H1 (cell line): Measurements from ENCODE around the gene MBTPS1. TPM values are rescaled to one million over a fixed set of nuclear protein-coding genes. Genes with fewer than 3 reads are reported as not detected.

ENCODE experiments used
- CTCF ChIA-PET: fragments of 300-600 bp; sonication (Branson Sonifier 250); formaldehyde crosslinking; loops from one replicate; lab custom pipeline; 2021; ENCODE audit not compliant: partially characterized antibody; lab: Charles Lee
- POLR2A ChIA-PET: fragments of 300-600 bp; sonication (Branson Sonifier 250); formaldehyde crosslinking; loops from one replicate; lab custom pipeline; 2021; ENCODE audit warnings: inconsistent platforms; ENCODE audit not compliant: partially characterized antibody; lab: Charles Lee
- DNase-seq, 2 experiments: peaks; one replicate each; pipeline versions ENCODE4 v3.0.0 to v3.0.0-alpha.2; 2010 to 2022; ENCODE audit warnings: low spot score in 2 of 2, low read depth in 1 of 2, mixed read lengths in 1 of 2
- FAIRE-seq: peaks from 2 replicates; lab custom pipeline; 2011; peaks lifted over from hg19 to GRCh38; lab: Jason Lieb, UNC
- H2AFZ ChIP-seq: 2 replicates; pipeline ENCODE4 v1.8.1; 2012; ENCODE audit warnings: low read length, inconsistent platforms
- H2AK5ac ChIP-seq: 2 replicates; pipeline ENCODE4 v1.6.1; 2013; ENCODE audit warnings: low read depth, low read length
- H2BK120ac ChIP-seq: replicated peaks from 2 replicates; pipeline ENCODE3; 2013; ENCODE audit warnings: low read depth, low read length, inconsistent platforms
- H2BK12ac ChIP-seq: 2 replicates; pipeline ENCODE4 v1.6.1; 2013; ENCODE audit warnings: low read depth, low read length
- H2BK15ac ChIP-seq: 2 replicates; pipeline ENCODE4 v1.6.1; 2013; ENCODE audit warnings: low read length
- H2BK20ac ChIP-seq: 2 replicates; pipeline ENCODE4 v1.6.1; 2013; ENCODE audit warnings: low read length
- H2BK5ac ChIP-seq: 2 replicates; pipeline ENCODE4 v1.6.1; 2013; ENCODE audit warnings: low read depth, low read length
- H3K14ac ChIP-seq: 2 replicates; pipeline ENCODE4 v1.6.1; 2013; ENCODE audit warnings: inconsistent platforms; ENCODE audit not compliant: insufficient read length
- H3K18ac ChIP-seq: 2 replicates; pipeline ENCODE4 v1.6.1; 2013; ENCODE audit warnings: low read length; ENCODE audit errors: extremely low read depth
- H3K23ac ChIP-seq: 2 replicates; pipeline ENCODE4 v1.6.1; 2013; ENCODE audit warnings: inconsistent platforms; ENCODE audit not compliant: insufficient read length
- H3K23me2 ChIP-seq: 2 replicates; pipeline ENCODE4 v1.6.1; 2013; ENCODE audit warnings: low read depth, low read length
- H3K27ac ChIP-seq: 2 replicates; pipeline ENCODE4 v1.6.1; 2011; ENCODE audit warnings: low read depth, low read length, inconsistent platforms
- H3K27me3 ChIP-seq, 4 experiments: replicated peaks in 1 of 4; 1 replicate in 1 of 4; 2 replicates in 3 of 4; pipeline versions ENCODE4 v1.6.1 to v1.8.1; 2011 to 2013; ENCODE audit warnings: low read length in 3 of 4, mild to moderate bottlenecking in 3 of 4, inconsistent platforms in 2 of 4, mixed read lengths in 2 of 4, moderate library complexity in 1 of 4; ENCODE audit not compliant: control insufficient read depth in 3 of 4, insufficient read depth in 3 of 4; ENCODE audit errors: extremely low read depth in 1 of 4
- H3K36me3 ChIP-seq, 4 experiments: 2 replicates each; pipeline versions ENCODE4 v1.6.1 to v1.8.1; 2011 to 2013; ENCODE audit warnings: mild to moderate bottlenecking in 4 of 4, low read length in 3 of 4, moderate library complexity in 2 of 4, control low read depth in 1 of 4, inconsistent platforms in 1 of 4; ENCODE audit not compliant: insufficient read depth in 4 of 4, control insufficient read depth in 2 of 4
- H3K4ac ChIP-seq: replicated peaks from 2 replicates; pipeline ENCODE3; 2013; ENCODE audit warnings: low read length, low read depth, mixed read lengths, inconsistent platforms; ENCODE audit not compliant: insufficient read length
- H3K4me1 ChIP-seq, 4 experiments: replicated peaks in 1 of 4; 1 replicate in 1 of 4; 2 replicates in 3 of 4; pipeline versions ENCODE4 v1.6.1 to v1.8.1; 2011 to 2013; ENCODE audit warnings: low read length in 3 of 4, inconsistent platforms in 2 of 4, mixed read lengths in 1 of 4; ENCODE audit not compliant: insufficient read depth in 4 of 4, control insufficient read depth in 3 of 4
- H3K4me2 ChIP-seq, 2 experiments: 2 replicates each; pipeline versions ENCODE4 v1.6.1 to v1.8.1; 2011 to 2013; ENCODE audit warnings: low read depth in 2 of 2, low read length in 2 of 2, control low read depth in 1 of 2, inconsistent platforms in 1 of 2, mild to moderate bottlenecking in 1 of 2; ENCODE audit not compliant: insufficient read depth in 1 of 2
- H3K4me3 ChIP-seq, 4 experiments: fragments of 200-600, 300-600 bp in 1 of 4; sonication (generic), shearing (Covaris generic), sonication (Bioruptor Twin) in 1 of 4; 2 replicates each; pipeline versions ENCODE4 v1.5.1 to v1.8.1; 2011 to 2016; ENCODE audit warnings: low read length in 4 of 4, low read depth in 3 of 4, control low read depth in 2 of 4, inconsistent platforms in 2 of 4, mild to moderate bottlenecking in 2 of 4, mixed read lengths in 1 of 4, moderate library complexity in 1 of 4; ENCODE audit not compliant: insufficient read depth in 2 of 4; ENCODE audit errors: extremely low read depth in 1 of 4
- H3K56ac ChIP-seq: replicated peaks from 2 replicates; pipeline ENCODE3; 2013; ENCODE audit warnings: low read depth, mild to moderate bottlenecking, mixed read lengths, low read length, inconsistent platforms; ENCODE audit not compliant: insufficient read length
- H3K79me1 ChIP-seq: 2 replicates; pipeline ENCODE4 v1.6.1; 2013; ENCODE audit warnings: low read depth, low read length, control low read depth
- H3K79me2 ChIP-seq, 2 experiments: 2 replicates each; pipeline versions ENCODE4 v1.6.1 to v1.8.1; 2012 to 2013; ENCODE audit warnings: low read length in 2 of 2, mild to moderate bottlenecking in 2 of 2, inconsistent platforms in 1 of 2; ENCODE audit not compliant: insufficient read depth in 2 of 2, control insufficient read depth in 1 of 2
- H3K9ac ChIP-seq, 4 experiments: replicated peaks in 1 of 4; 1 replicate in 1 of 4; 2 replicates in 3 of 4; pipeline versions ENCODE4 v1.6.1 to v1.8.1; 2011 to 2013; ENCODE audit warnings: low read depth in 3 of 4, low read length in 3 of 4, control low read depth in 2 of 4, mild to moderate bottlenecking in 2 of 4, moderate library complexity in 2 of 4, inconsistent platforms in 1 of 4; ENCODE audit errors: extremely low read depth in 1 of 4
- H3K9me3 ChIP-seq, 2 experiments: 2 replicates each; pipeline versions ENCODE4 v1.6.1 to v1.8.1; 2012 to 2013; ENCODE audit warnings: mild to moderate bottlenecking in 2 of 2, moderate library complexity in 2 of 2, control low read depth in 1 of 2, inconsistent platforms in 1 of 2, low read depth in 1 of 2, low read length in 1 of 2, mixed read lengths in 1 of 2; ENCODE audit not compliant: insufficient read depth in 2 of 2
- H4K20me1 ChIP-seq, 2 experiments: replicated peaks in 1 of 2; 2 replicates each; pipeline versions ENCODE3 to v1.8.1; 2011 to 2013; ENCODE audit warnings: inconsistent platforms in 2 of 2, low read length in 2 of 2, mild to moderate bottlenecking in 1 of 2; ENCODE audit not compliant: insufficient read depth in 2 of 2, control insufficient read depth in 1 of 2
- H4K5ac ChIP-seq: 2 replicates; pipeline ENCODE4 v1.6.1; 2013; ENCODE audit warnings: low read length, low read depth, mixed read lengths, inconsistent platforms; ENCODE audit not compliant: insufficient read length
- H4K8ac ChIP-seq: 2 replicates; pipeline ENCODE4 v1.8.0; 2013; ENCODE audit warnings: mild to moderate bottlenecking, moderate library complexity, low read length, inconsistent platforms; ENCODE audit not compliant: insufficient read depth; ENCODE audit errors: extremely low read depth
- H4K91ac ChIP-seq: replicated peaks from 2 replicates; pipeline ENCODE3; 2013; ENCODE audit warnings: low read length, mixed read lengths, inconsistent platforms; ENCODE audit not compliant: insufficient read length
- CBX5 ChIP-seq: fragments of 300-800, 300-1000 bp; sonication (generic); IDR thresholded peaks from 2 replicates; pipeline ENCODE4 v1.7.1; 2016; ENCODE audit warnings: antibody characterized with exemption, low read length, low read depth
- CTBP2 ChIP-seq: IDR thresholded peaks from 2 replicates; pipeline ENCODE4 v1.7.0; 2011; ENCODE audit warnings: borderline replicate concordance, mild to moderate bottlenecking, moderate library complexity, mixed read lengths, low read length; ENCODE audit not compliant: insufficient read depth, insufficient read length
- GABPA ChIP-seq: IDR thresholded peaks from 2 replicates; pipeline ENCODE4 v1.6.1; 2011; ENCODE audit warnings: mild to moderate bottlenecking, low read length, moderate library complexity, borderline replicate concordance; ENCODE audit not compliant: insufficient read depth
- HDAC2 ChIP-seq, 2 experiments: fragments of 300-600 bp in 1 of 2; sonication (generic) in 1 of 2; IDR thresholded peaks; 2 replicates each; pipeline ENCODE4 v1.6.1; 2011 to 2012; ENCODE audit warnings: low read depth in 2 of 2, low read length in 2 of 2, mild to moderate bottlenecking in 2 of 2, moderate library complexity in 2 of 2, borderline replicate concordance in 1 of 2, inconsistent platforms in 1 of 2
- PHF8 ChIP-seq: fragments of 200-600 bp; sonication (generic); conservative IDR thresholded peaks from 2 replicates; pipeline ENCODE4 v1.7.1; 2012; ENCODE audit warnings: low read depth, mild to moderate bottlenecking, inconsistent platforms, low read length, moderate library complexity
- SP1 ChIP-seq: IDR thresholded peaks from 2 replicates; pipeline ENCODE4 v1.6.1; 2011; ENCODE audit warnings: low read depth, low read length
- TAF1 ChIP-seq: IDR thresholded peaks from 2 replicates; pipeline ENCODE4 v1.6.1; 2011; ENCODE audit warnings: mild to moderate bottlenecking, low read depth, low read length
- TBP ChIP-seq: IDR thresholded peaks from 2 replicates; pipeline ENCODE4 v1.6.1; 2011; ENCODE audit warnings: low read depth, low read length, improper control_type of control experiment
- WGBS, 2 experiments: shearing (Covaris generic) in 1 of 2; methylation state at CpG; one replicate each; pipeline versions ENCODE4 v1.1.6 to v1.1.7; 2013 to 2015; ENCODE audit warnings: low lambda C conversion rate in 2 of 2, mixed read lengths in 2 of 2, inconsistent platforms in 1 of 2, low coverage in 1 of 2, missing lambda C conversion rate in 1 of 2; ENCODE audit not compliant: insufficient replicate concordance in 2 of 2, insufficient coverage in 1 of 2, insufficient read length in 1 of 2; ENCODE audit errors: extremely low coverage in 1 of 2, missing lambda C conversion rate in 1 of 2; 5-methylcytosine and 5-hydroxymethylcytosine counted together
- polyA plus RNA-seq, 7 experiments: library from polyadenylated mRNA; depleted of rRNA in 3 of 7; stranded (reverse) in 5 of 7; unstranded in 2 of 7; fragments of >200 nt in 5 of 7; fragments of 200-250 nt in 2 of 7; gene quantifications; 1 replicate in 5 of 7; 2 replicates in 1 of 7; 4 replicates in 1 of 7; pipeline versions ENCODE4 v1.2.1 to v1.2.3, GENCODE V29; 2011 to 2013; ENCODE audit warnings: missing spikeins in 2 of 7, mixed read lengths in 2 of 7
- total RNA-seq: library from RNA; stranded (reverse); fragmentation: NEBNext Ultra II Directional; extraction: Animal tissue kit (Norgen Biotek cat#: 25700); gene quantifications from 2 replicates; pipeline ENCODE4 v1.2.1, GENCODE V29; 2021
- TF ChIP-seq, protein P1 (sequence below): IDR thresholded peaks from 2 replicates; pipeline ENCODE4 v1.6.1; 2012; ENCODE audit warnings: low read length, inconsistent platforms

The MBTPS1 gene
- total and polyA plus RNA-seq, 2 of the 8 experiments (the other 6 are each of a cell fraction or from before 2014, with no cell fraction given): 30.6 to 53.3 TPM

DNA sequence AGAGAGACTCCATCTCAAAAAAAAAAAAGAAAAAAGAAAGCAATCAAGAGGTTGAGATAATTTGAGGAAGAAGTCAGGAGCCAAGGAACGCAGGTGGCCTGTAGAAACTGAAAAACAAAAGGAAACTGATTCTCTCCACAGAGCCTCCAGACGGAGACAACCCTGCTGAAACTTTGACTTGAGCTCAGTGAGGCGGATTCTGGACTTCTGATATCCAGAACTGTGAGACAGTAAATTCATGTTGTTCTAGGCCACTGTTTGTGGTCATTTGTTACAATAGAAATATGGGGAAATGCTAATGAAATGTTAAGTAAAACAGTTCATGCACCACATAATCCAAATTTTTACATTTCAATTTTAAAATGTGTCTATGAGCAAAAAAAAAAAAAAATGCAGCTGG lies 5.2 kb downstream of the MBTPS1 start:
- no peaks in the 10 kb centered on the region for H3K9me3 ChIP-seq
- 83% methylated on average over 3 of the region's 3 CpGs; no CpG with 5 or more reads in 1 of the 2 experiments for WGBS, 2 experiments
- no peak overlapping the region for H3K56ac ChIP-seq
- H4K20me1 ChIP-seq: peaks cover 9 to 17% of the 10 kb centered on the region in 2 experiments
- H3K4ac ChIP-seq: no peak overlapping the region
- no peak overlapping the region for H4K91ac ChIP-seq
- no peak for DNase-seq
- H2AK5ac ChIP-seq: no peak overlapping the region
- no peak for FAIRE-seq
- H3K27me3 ChIP-seq: no peaks in the 10 kb centered on the region
- no peak overlapping the region for H4K8ac ChIP-seq
- no peak overlapping the region for H3K27ac ChIP-seq
- no peak overlapping the region for H2BK12ac ChIP-seq
- no peak overlapping the region for H2BK20ac ChIP-seq
- H3K14ac ChIP-seq: no peak overlapping the region
- H3K4me1 ChIP-seq: no peaks in the 10 kb centered on the region; a peak in 1 of 7 replicates
- H3K36me3 ChIP-seq: peaks cover 0 to 4% (median 0%) of the 10 kb centered on the region in 4 experiments; a peak in 3 of 8 replicates
- H3K4me3 ChIP-seq: no peak overlapping the region
- peaks cover 15% of the 10 kb centered on the region for H3K79me1 ChIP-seq
- H3K79me2 ChIP-seq: peaks cover 7 to 94% of the 10 kb centered on the region in 2 experiments
- no peak overlapping the region for H2BK5ac ChIP-seq
- H3K18ac ChIP-seq: no peak overlapping the region
- no peak overlapping the region for H3K9ac ChIP-seq
- H3K23ac ChIP-seq: no peak overlapping the region
- no peak overlapping the region for H4K5ac ChIP-seq
- no peak overlapping the region for H2BK120ac ChIP-seq
- peaks cover 5% of the 10 kb centered on the region for H3K23me2 ChIP-seq
- ChIA-PET CTCF (interaction anchor here (0.7 to 1.1 kb wide), 2 partner anchors 21 to 30 kb away, joined by 3 read pairs; no protein-coding TSS in a partner anchor), POLR2A (no interaction called here)
- no peak overlapping the region for H3K4me2 ChIP-seq
- no peak overlapping the region for H2BK15ac ChIP-seq
- no peak overlapping the region for H2AFZ ChIP-seq
- TF ChIP-seq TBP (no peak), SP1 (no peak), GABPA (no peak), CBX5 (no peak), TAF1 (no peak), HDAC2 (IDR thresholded peaks at IDR 0.05; ENCODE audit: borderline replicate concordance in 1 of 2, low read depth in 2 of 2, low read length in 2 of 2) (no peak), PHF8 (no peak), CTBP2 (no peak)
- TF ChIP-seq, protein P1, sequence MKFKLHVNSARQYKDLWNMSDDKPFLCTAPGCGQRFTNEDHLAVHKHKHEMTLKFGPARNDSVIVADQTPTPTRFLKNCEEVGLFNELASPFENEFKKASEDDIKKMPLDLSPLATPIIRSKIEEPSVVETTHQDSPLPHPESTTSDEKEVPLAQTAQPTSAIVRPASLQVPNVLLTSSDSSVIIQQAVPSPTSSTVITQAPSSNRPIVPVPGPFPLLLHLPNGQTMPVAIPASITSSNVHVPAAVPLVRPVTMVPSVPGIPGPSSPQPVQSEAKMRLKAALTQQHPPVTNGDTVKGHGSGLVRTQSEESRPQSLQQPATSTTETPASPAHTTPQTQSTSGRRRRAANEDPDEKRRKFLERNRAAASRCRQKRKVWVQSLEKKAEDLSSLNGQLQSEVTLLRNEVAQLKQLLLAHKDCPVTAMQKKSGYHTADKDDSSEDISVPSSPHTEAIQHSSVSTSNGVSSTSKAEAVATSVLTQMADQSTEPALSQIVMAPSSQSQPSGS: no peak
